HCT116 (cell line): ENCODE results near the gene SMG6. TPM values are rescaled to one million over a fixed set of nuclear protein-coding genes. Genes with fewer than 3 reads are reported as not detected.

ENCODE experiments used
- ATAC-seq: fragments of 200-7000 bp; cut with Tn5 transposase; 2 replicates; pipeline ENCODE4 v1.9.1; 2020; ENCODE audit warnings: mild to moderate bottlenecking, moderate library complexity
- BruUV-seq: library from RNA; stranded (reverse); fragments of 400-500 nt; replicated peaks from 2 replicates; lab custom pipeline; 2021; lab: Mats Ljungman, UMichigan
- CTCF ChIA-PET: fragments of 300-600 bp; sonication (Branson Sonifier 250); formaldehyde crosslinking; loops from one replicate; lab custom pipeline; 2021; ENCODE audit warnings: antibody characterized with exemption; lab: Charles Lee
- POLR2A ChIA-PET: fragments of 300-600, 350-600 bp; sonication (Branson Sonifier 250); formaldehyde crosslinking; loops from one replicate; lab custom pipeline; 2021; ENCODE audit warnings: antibody characterized with exemption; lab: Charles Lee
- RAD21 ChIA-PET, 2 experiments: fragments of 300-600 bp; sonication (Branson Sonifier 250); formaldehyde crosslinking; loops; one replicate each; lab custom pipeline; 2023; ENCODE audit warnings: low total read pairs in 2 of 2; ENCODE audit not compliant: uncharacterized antibody in 2 of 2, unreplicated experiment in 2 of 2, low non-redundant PET in 1 of 2; lab: Charles Lee
- DNase-seq: peaks from one replicate; pipeline ENCODE4 v3.0.0-alpha.2; 2010; ENCODE audit warnings: low read depth, low spot score
- H2AFZ ChIP-seq: fragments of 200-600 bp; shearing (Covaris generic), sonication (generic); 2 replicates; pipeline ENCODE4 v1.6.1; 2017; ENCODE audit warnings: low read depth, mixed run types, mixed read lengths, antibody characterized with exemption, low read length; ENCODE audit not compliant: poor library complexity, severe bottlenecking
- H3K27ac ChIP-seq: 2 replicates; pipeline ENCODE4 v1.5.1; 2012; ENCODE audit warnings: low read depth, low read length
- H3K27me3 ChIP-seq: fragments of 200-600 bp; sonication (generic); 2 replicates; pipeline ENCODE4 v1.6.1; 2016; ENCODE audit warnings: mixed run types, low read length, mixed read lengths; ENCODE audit not compliant: insufficient read depth
- H3K36me3 ChIP-seq, 2 experiments: fragments of 200-500 bp in 1 of 2; fragments of 200-600 bp in 1 of 2; sonication (Bioruptor generic) in 1 of 2; sonication (generic) in 1 of 2; 2 replicates each; pipeline versions ENCODE4 v1.5.1 to v1.6.1; 2014 to 2016; ENCODE audit warnings: low read length in 2 of 2, inconsistent platforms in 1 of 2, mixed read lengths in 1 of 2, mixed run types in 1 of 2; ENCODE audit not compliant: insufficient read depth in 2 of 2, control insufficient read depth in 1 of 2
- H3K4me1 ChIP-seq, 2 experiments: fragments of 200-600 bp in 1 of 2; sonication (generic) in 1 of 2; 2 replicates each; pipeline versions ENCODE4 v1.5.1 to v1.6.1; 2012 to 2017; ENCODE audit warnings: low read length in 2 of 2, inconsistent platforms in 1 of 2, mild to moderate bottlenecking in 1 of 2, mixed read lengths in 1 of 2, mixed run types in 1 of 2, moderate library complexity in 1 of 2; ENCODE audit not compliant: insufficient read depth in 2 of 2, control insufficient read depth in 1 of 2
- H3K4me2 ChIP-seq: fragments of 200-600 bp; sonication (generic); 2 replicates; pipeline ENCODE4 v1.6.1; 2017; ENCODE audit warnings: mixed run types, low read length, mixed read lengths
- H3K4me3 ChIP-seq, 2 experiments: fragments of 200-600 bp in 1 of 2; sonication (generic) in 1 of 2; replicated peaks in 1 of 2; 2 replicates each; pipeline ENCODE4 v1.5.1; 2011 to 2016; ENCODE audit warnings: low read length in 2 of 2, control low read depth in 1 of 2, low read depth in 1 of 2, mild to moderate bottlenecking in 1 of 2, mixed read lengths in 1 of 2, mixed run types in 1 of 2
- H3K79me2 ChIP-seq: fragments of 200-600 bp; sonication (generic); 2 replicates; pipeline ENCODE4 v1.6.1; 2017; ENCODE audit warnings: mild to moderate bottlenecking, mixed run types, low read length, moderate library complexity, mixed read lengths; ENCODE audit not compliant: insufficient read depth
- H3K9ac ChIP-seq: fragments of 200-600 bp; sonication (generic); 2 replicates; pipeline ENCODE4 v1.6.1; 2016; ENCODE audit warnings: low read length, mixed read lengths
- H3K9me2 ChIP-seq: fragments of 200-600 bp; sonication (generic), shearing (Covaris generic); 2 replicates; pipeline ENCODE4 v1.6.1; 2017; ENCODE audit warnings: mixed run types, mild to moderate bottlenecking, moderate library complexity; ENCODE audit not compliant: insufficient read depth
- H3K9me3 ChIP-seq, 2 experiments: fragments of 200-500 bp in 1 of 2; fragments of 200-600 bp in 1 of 2; sonication (Bioruptor generic) in 1 of 2; sonication (generic) in 1 of 2; 2 replicates each; pipeline ENCODE4 v1.6.1; 2014 to 2017; ENCODE audit warnings: low read length in 2 of 2, mixed read lengths in 2 of 2, inconsistent platforms in 1 of 2, low read depth in 1 of 2, mild to moderate bottlenecking in 1 of 2, mixed run types in 1 of 2, moderate library complexity in 1 of 2; ENCODE audit not compliant: control insufficient read depth in 1 of 2, insufficient read depth in 1 of 2
- H4K20me1 ChIP-seq: fragments of 200-600 bp; sonication (generic), shearing (Covaris generic); 2 replicates; pipeline ENCODE4 v1.6.1; 2017; ENCODE audit warnings: mixed run types, mild to moderate bottlenecking, moderate library complexity; ENCODE audit not compliant: insufficient read depth
- ATF3 ChIP-seq: IDR thresholded peaks from 2 replicates; pipeline ENCODE4 v1.6.1; 2012
- CTCF ChIP-seq, 3 experiments: fragments of 200-600 bp in 1 of 3; sonication (generic) in 1 of 3; IDR thresholded peaks in 2 of 3; conservative IDR thresholded peaks in 1 of 3; 2 replicates each; pipeline ENCODE4 v1.5.1; 2012 to 2017; ENCODE audit warnings: low read depth in 2 of 3, low read length in 2 of 3, antibody characterized with exemption in 1 of 3, borderline replicate concordance in 1 of 3, control low read depth in 1 of 3, mild to moderate bottlenecking in 1 of 3, mixed read lengths in 1 of 3, mixed run types in 1 of 3, moderate library complexity in 1 of 3; ENCODE audit not compliant: insufficient read depth in 1 of 3
- FOSL1 ChIP-seq: IDR thresholded peaks from 2 replicates; pipeline ENCODE4 v1.6.1; 2012; ENCODE audit warnings: low read depth
- REST ChIP-seq: IDR thresholded peaks from 2 replicates; pipeline ENCODE4 v1.6.1; 2012; ENCODE audit warnings: low read depth
- intact Hi-C: fragments of 100-400 bp; cut with micrococcal nuclease; formaldehyde crosslinking; loops from 2 replicates; pipeline ENCODE4 v1.10.0; 2022
- total RNA-seq: library from RNA; stranded (reverse); gene quantifications from one replicate; pipeline ENCODE4 v1.2.1, GENCODE V29; 2021; ENCODE audit not compliant: unreplicated experiment

Gene SMG6
- total RNA-seq, 1 experiment from 2014 or later: 23.1 TPM

GRCh38 chr17:2125013-2125535 lies 178.5 kb downstream of the SMG6 start:
- no peak overlapping the region for H3K4me2 ChIP-seq
- H3K27ac ChIP-seq: no peak overlapping the region
- DNase-seq (no peak), ATAC-seq (no peak)
- H3K9ac ChIP-seq: no peak overlapping the region
- ChIA-PET CTCF (no interaction called here), POLR2A (no interaction called here), RAD21 (no interaction called here)
- TF ChIP-seq CTCF (IDR thresholded peaks at IDR 0.05 in 2 of 3, conservative IDR thresholded peaks at IDR 0.05 in 1 of 3; ENCODE audit: borderline replicate concordance in 1 of 3, insufficient read depth in 1 of 3, low read depth in 2 of 3, low read length in 2 of 3): no peak
- no peak for TF ChIP-seq ATF3
- H3K4me3 ChIP-seq: no peak overlapping the region
- H3K9me2 ChIP-seq: no peaks in the 10 kb centered on the region
- H3K79me2 ChIP-seq: no peaks in the 10 kb centered on the region
- no peaks in the 10 kb centered on the region for H4K20me1 ChIP-seq
- no peaks in the 10 kb centered on the region for H3K36me3 ChIP-seq
- no peak overlapping the region for H2AFZ ChIP-seq
- H3K9me3 ChIP-seq: no peaks in the 10 kb centered on the region
- H3K27me3 ChIP-seq: no peaks in the 10 kb centered on the region
- no peaks in the 10 kb centered on the region for H3K4me1 ChIP-seq
- BruUV-seq: no TSS peak
- intact Hi-C loops: no loop called here

GRCh38 chr17:2124391-2124790 lies 179.2 kb downstream of the SMG6 start:
- Histone ChIP-seq H2AFZ (no peak overlapping the region), H3K36me3 (no peaks in the 10 kb centered on the region), H3K4me1 (no peaks in the 10 kb centered on the region), H3K9me3 (no peaks in the 10 kb centered on the region), H3K27ac (no peak overlapping the region), H3K9ac (no peak overlapping the region), H4K20me1 (no peaks in the 10 kb centered on the region), H3K4me2 (no peak overlapping the region), H3K4me3 (no peak overlapping the region), H3K27me3 (no peaks in the 10 kb centered on the region), H3K79me2 (no peaks in the 10 kb centered on the region), H3K9me2 (no peaks in the 10 kb centered on the region)
- intact Hi-C loops: no loop called here
- DNase-seq: no peak
- POLR2A ChIA-PET: no interaction called here
- CTCF ChIA-PET: no interaction called here
- TF ChIP-seq FOSL1 (no peak), REST (no peak)
- BruUV-seq: no TSS peak
- RAD21 ChIA-PET: no interaction called here
- ATAC-seq: no peak
